Body of pancreas (tissue), 4 donors: ENCODE data around the gene TNNC1.
A peak's percentile ranks its signal among the peaks of the same experiment; 100 is the strongest.

Experiments
- CTCF ChIP-seq, 7 experiments: fragments of 450-650 bp in 4 of 7; fragments of 200-600 bp in 3 of 7; sonication (generic) in 3 of 7; IDR thresholded peaks; one replicate each; pipeline ENCODE4 v1.5.1; 2016 to 2019; ENCODE audit warnings: antibody characterized with exemption in 7 of 7
- POLR2A ChIP-seq, 3 donors: fragments of 450-650 bp; IDR thresholded peaks; one replicate each; pipeline ENCODE4 v1.6.1; 2016; ENCODE audit warnings: antibody characterized with exemption in 3 of 3, mild to moderate bottlenecking in 2 of 3

GRCh38 chr3:52455283-52456168, 1.7 kb upstream of the TNNC1 start, which contains the start of gene NISCH:
- no peak for TF ChIP-seq CTCF (IDR thresholded peaks at IDR 0.05)
- TF ChIP-seq POLR2A (IDR thresholded peaks at IDR 0.05), result peak; percentile 35 to 81 (median 77)
